ENCODE data around the gene GRIN2D. TPM values are rescaled to one million over a fixed set of nuclear protein-coding genes. Genes with fewer than 3 reads are reported as not detected.

GRIN2D gene
- total RNA-seq, 4 donors from 2014 or later = 0.07 to 0.27 (median 0.09) TPM; not detected in 1

DNA sequence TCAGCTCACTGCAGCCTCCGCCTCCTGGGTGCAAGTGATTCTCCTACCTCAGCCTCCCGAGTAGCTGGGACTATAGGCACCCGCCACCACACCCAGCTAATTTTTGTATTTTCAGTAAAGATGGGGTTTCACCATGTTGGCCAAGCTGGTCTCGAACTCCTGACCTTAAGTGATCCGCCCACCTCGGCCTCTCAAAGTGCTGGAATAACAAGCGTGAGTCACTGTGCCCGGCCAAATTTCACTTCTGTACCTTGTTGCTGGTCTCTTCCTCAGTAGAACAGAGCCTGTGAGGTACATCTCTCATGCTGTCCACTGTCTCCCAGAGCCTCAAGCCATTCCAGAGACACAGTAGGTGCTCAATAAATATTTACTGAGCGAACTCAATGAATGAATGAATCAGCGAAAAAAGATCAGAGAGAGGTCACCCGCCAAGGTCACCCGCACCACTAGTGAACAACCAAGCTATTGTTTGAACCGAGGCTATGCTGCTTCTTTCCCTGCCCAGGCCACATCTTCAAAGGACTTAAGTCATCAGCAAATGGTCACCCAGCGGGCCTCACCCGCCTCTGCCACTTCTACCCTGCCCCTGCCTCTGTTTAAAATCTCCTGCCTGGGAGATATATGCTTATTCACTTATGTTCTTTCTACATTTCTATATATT lies 39.0 kb upstream of the GRIN2D start:
- Histone ChIP-seq H3K27me3 (no peaks in the 10 kb centered on the region), H3K4me3 (no peak overlapping the region), H3K9me3 (no peaks in the 10 kb centered on the region), H3K27ac (no peak overlapping the region), H3K4me1 (no peaks in the 10 kb centered on the region), H3K36me3 (peaks cover 0 to 5% of the 10 kb centered on the region in 2 donors)
- in situ Hi-C loops (cut with MboI; ENCODE audit: low sequenced_read_pairs in 4 of 4) (no loop called here), intact Hi-C loops (cut with DNase I; ENCODE audit: low total_unique reads) (no loop called here)
- TF ChIP-seq POLR2A (IDR thresholded peaks at IDR 0.05) = no peak
- TF ChIP-seq, protein P1, sequence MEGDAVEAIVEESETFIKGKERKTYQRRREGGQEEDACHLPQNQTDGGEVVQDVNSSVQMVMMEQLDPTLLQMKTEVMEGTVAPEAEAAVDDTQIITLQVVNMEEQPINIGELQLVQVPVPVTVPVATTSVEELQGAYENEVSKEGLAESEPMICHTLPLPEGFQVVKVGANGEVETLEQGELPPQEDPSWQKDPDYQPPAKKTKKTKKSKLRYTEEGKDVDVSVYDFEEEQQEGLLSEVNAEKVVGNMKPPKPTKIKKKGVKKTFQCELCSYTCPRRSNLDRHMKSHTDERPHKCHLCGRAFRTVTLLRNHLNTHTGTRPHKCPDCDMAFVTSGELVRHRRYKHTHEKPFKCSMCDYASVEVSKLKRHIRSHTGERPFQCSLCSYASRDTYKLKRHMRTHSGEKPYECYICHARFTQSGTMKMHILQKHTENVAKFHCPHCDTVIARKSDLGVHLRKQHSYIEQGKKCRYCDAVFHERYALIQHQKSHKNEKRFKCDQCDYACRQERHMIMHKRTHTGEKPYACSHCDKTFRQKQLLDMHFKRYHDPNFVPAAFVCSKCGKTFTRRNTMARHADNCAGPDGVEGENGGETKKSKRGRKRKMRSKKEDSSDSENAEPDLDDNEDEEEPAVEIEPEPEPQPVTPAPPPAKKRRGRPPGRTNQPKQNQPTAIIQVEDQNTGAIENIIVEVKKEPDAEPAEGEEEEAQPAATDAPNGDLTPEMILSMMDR (IDR thresholded peaks at IDR 0.05 in 4 of 5, conservative IDR thresholded peaks at IDR 0.05 in 1 of 5) = no peak
- ATAC-seq (no peak), DNase-seq (no peak)

DNA sequence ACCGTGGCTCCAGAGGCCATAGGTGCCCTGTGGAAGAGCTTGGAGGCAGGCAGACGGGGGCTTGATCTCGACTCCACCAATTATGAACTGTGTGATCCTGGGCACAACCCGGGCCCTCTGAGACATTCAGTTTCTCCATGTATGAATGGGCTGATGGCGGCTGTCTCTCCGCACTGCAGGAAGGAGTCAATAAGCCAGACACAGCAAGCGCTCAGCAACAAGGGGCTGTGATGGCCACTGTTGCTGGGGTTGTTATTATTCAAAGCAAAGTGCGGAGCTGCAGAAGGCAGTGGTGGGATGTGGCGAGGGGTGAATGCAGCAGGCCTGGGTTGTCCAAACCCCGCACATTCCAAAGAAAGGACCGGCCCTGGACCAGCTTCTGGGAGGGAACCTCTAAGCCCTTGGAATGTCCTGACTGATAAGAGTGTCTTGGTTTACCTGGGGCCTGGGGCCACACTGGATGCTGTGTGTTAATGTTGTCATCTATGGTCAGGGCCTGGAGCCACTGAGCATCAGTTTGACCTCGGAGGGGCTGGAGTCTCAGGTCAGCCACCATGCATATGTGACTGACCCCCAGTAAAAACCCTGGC lies 38.0 kb upstream of the GRIN2D start:
- H3K4me1 ChIP-seq = no peaks in the 10 kb centered on the region
- intact Hi-C loops (cut with DNase I; ENCODE audit: low total_unique reads) (no loop called here), in situ Hi-C loops (cut with MboI; ENCODE audit: low sequenced_read_pairs in 4 of 4) (no loop called here)
- peaks cover 0 to 10% of the 10 kb centered on the region in 2 donors for H3K36me3 ChIP-seq
- H3K9me3 ChIP-seq = no peaks in the 10 kb centered on the region
- no peak overlapping the region for H3K27ac ChIP-seq
- no peak overlapping the region for H3K4me3 ChIP-seq
- DNase-seq (no peak), ATAC-seq (no peak)
- no peaks in the 10 kb centered on the region for H3K27me3 ChIP-seq
- no peak for TF ChIP-seq POLR2A (IDR thresholded peaks at IDR 0.05)
- TF ChIP-seq, protein P1 (IDR thresholded peaks at IDR 0.05 in 4 of 5, conservative IDR thresholded peaks at IDR 0.05 in 1 of 5) = no peak

DNA sequence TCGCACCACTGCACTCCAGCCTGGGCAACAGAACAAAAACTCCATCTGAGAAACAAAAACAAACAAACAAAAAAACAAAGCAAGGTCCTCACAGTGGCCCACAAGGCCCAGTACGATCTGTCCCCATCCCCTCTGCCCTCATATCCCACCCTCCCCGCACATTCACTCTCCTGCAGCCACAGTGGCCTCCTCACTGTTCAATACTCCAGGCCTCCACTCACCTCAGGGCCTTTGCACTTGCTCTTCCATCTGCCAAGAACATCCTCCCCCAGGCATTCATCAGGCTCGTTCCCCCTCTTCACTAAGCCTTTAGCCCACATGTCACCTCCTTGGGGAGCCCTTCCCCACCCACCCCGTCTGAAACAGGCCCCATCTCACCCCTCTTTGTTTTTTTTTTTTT lies 34.3 kb upstream of the GRIN2D start:
- no peaks in the 10 kb centered on the region for H3K27me3 ChIP-seq
- no peak overlapping the region for H3K4me3 ChIP-seq
- in situ Hi-C loops (cut with MboI; ENCODE audit: low sequenced_read_pairs in 4 of 4) (no loop called here), intact Hi-C loops (cut with DNase I; ENCODE audit: low total_unique reads) (no loop called here)
- ATAC-seq = no peak
- TF ChIP-seq, protein P1 (IDR thresholded peaks at IDR 0.05 in 4 of 5, conservative IDR thresholded peaks at IDR 0.05 in 1 of 5) = no peak
- no peak for TF ChIP-seq POLR2A (IDR thresholded peaks at IDR 0.05)
- H3K4me1 ChIP-seq = peaks cover 0 to 4% of the 10 kb centered on the region in 2 donors
- no peak overlapping the region for H3K27ac ChIP-seq
- peaks cover 0 to 10% of the 10 kb centered on the region in 2 donors for H3K36me3 ChIP-seq
- no peaks in the 10 kb centered on the region for H3K9me3 ChIP-seq
- DNase-seq = no peak

DNA sequence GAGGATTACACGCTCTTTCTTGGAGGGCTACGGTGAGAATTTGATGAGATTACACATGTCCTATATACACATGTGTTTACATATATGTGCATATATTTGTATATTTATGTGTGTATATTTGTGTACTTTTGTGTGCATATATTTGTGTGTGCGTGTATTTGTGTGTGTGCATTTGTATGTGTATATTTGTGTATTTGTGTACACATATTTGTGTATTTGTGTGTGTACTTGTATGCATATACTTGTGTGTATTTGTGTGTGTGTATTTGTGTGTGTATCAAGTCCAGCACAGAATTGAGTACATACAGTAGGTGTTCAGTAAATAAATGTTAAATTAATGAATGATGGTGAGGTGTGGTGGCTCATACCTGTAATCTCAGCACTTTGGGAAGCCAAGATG lies 31.6 kb upstream of the GRIN2D start:
- H3K27me3 ChIP-seq = no peaks in the 10 kb centered on the region
- no peak for DNase-seq
- in situ Hi-C loops (cut with MboI; ENCODE audit: low sequenced_read_pairs in 4 of 4) = no loop called here
- peaks cover 0 to 5% of the 10 kb centered on the region in 2 donors for H3K36me3 ChIP-seq
- no peak for TF ChIP-seq POLR2A (IDR thresholded peaks at IDR 0.05)
- no peaks in the 10 kb centered on the region for H3K9me3 ChIP-seq
- H3K27ac ChIP-seq = no peak overlapping the region
- no peak overlapping the region for H3K4me3 ChIP-seq
- intact Hi-C loops (cut with DNase I; ENCODE audit: low total_unique reads) = loop anchor here (2.0 to 5.0 kb wide), 2 partner anchors 105 to 107 kb away; partner anchors contain the start of genes CARD8 and CYTH2
- no peak for ATAC-seq
- peaks cover 4 to 10% of the 10 kb centered on the region in 2 donors for H3K4me1 ChIP-seq

DNA sequence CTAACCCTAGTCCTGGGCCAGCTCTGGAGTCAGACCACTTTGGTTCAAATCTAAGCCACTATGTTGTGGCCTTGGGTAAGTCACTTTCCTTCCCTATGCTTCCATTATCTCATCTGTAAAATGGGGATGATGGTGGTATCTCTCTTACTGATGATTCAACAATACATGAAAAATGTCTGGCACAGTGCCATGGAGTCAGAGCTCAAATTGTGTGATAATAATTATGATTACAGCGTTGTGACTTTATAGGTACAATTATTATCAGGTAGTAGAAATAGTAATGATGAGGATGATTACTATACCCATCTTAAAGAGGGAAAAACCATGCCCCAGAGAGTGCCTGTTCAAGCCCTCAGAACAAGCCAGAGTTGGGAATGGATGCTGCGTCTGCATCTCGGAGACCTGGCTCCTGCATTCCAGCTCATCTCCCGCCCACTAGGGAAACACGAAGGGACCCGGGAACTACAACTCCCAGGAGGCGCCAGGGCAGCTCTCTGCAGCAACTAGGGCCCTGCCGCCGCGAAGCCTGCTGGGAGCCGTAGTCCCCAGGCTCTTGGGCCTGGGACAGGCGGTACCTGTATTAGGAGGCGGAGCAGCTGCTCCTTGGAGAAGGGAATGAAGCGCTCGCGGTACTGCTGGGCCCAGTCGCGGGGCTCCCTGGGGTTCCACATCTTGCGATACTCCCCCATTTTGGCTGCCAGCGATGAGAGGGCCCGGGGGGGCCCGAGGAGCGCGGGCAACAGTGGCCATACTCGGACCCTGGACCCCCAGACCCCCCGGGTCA lies 30.6 kb upstream of the GRIN2D start:
- peak overlapping the region; percentile 97 to 100 (median 99) for H3K27ac ChIP-seq
- intact Hi-C loops (cut with DNase I; ENCODE audit: low total_unique reads) = loop anchor here (1.0 to 5.0 kb wide), 4 partner anchors 31 to 106 kb away; partner anchors contain the start of genes CARD8 and CYTH2
- peak; percentile 94 to 95 for DNase-seq
- H3K9me3 ChIP-seq = no peaks in the 10 kb centered on the region
- H3K36me3 ChIP-seq = peaks cover 0 to 5% of the 10 kb centered on the region in 2 donors
- H3K4me1 ChIP-seq = peaks cover 4 to 10% of the 10 kb centered on the region in 2 donors
- H3K27me3 ChIP-seq = no peaks in the 10 kb centered on the region
- peak overlapping the region; percentile 75 to 99 (median 84) for H3K4me3 ChIP-seq
- TF ChIP-seq, protein P1 (IDR thresholded peaks at IDR 0.05 in 4 of 5, conservative IDR thresholded peaks at IDR 0.05 in 1 of 5) = peak in 2 of 5 experiments; percentile 20 to 29
- peak; percentile 6 to 54 for TF ChIP-seq POLR2A (IDR thresholded peaks at IDR 0.05)
- in situ Hi-C loops (cut with MboI; ENCODE audit: low sequenced_read_pairs in 4 of 4) = no loop called here
- peak; percentile 78 to 80 for ATAC-seq

All from gastrocnemius medialis (tissue), 4 donors.